SU-DHL-6 (cell line): ENCODE results near the gene MAST4.

Experiments
- CTCF ChIP-seq: fragments of 200-600 bp; sonication (generic); IDR thresholded peaks from one replicate; pipeline ENCODE4 v1.5.1; 2017; ENCODE audit warnings: antibody characterized with exemption, mild to moderate bottlenecking, low read length, moderate library complexity; ENCODE audit not compliant: insufficient read depth, poor library complexity, severe bottlenecking
- EZH2phosphoT487 ChIP-seq: fragments of 200-600 bp; sonication (generic), shearing (Covaris generic); conservative IDR thresholded peaks from 2 replicates; pipeline ENCODE4 v1.6.1; 2018; ENCODE audit warnings: mild to moderate bottlenecking, antibody characterized with exemption, low read length, moderate library complexity, mixed read lengths

DNA sequence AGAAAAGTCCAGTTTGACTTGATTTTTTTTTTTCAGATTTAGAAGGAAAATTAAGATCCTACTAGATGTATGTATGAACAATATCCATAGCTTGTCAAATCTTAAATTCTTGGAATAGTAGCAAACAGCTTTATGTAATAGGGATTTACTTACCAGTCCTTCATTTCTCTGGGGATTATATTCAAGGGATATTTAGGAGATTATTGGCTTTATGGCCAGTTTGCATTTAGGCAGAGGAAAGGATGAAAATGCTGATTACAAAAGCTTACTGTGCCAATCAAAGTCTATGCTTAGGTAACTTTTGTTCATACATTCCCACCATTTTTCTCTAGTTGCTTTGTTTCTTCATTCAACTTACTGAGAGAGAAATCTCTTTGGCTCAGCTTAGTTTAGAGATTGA is 47.9 kb downstream of the MAST4 start:
- TF ChIP-seq CTCF (no peak), EZH2phosphoT487 (no peak)
